Right atrium auricular region (tissue), 2 donors: ENCODE data around the gene IFT74. TPM values are rescaled to one million over a fixed set of nuclear protein-coding genes. Genes with fewer than 3 reads are reported as not detected.

Experiments used
- DNase-seq: peaks from one replicate; pipeline ENCODE4 v3.0.0-alpha.2; 2019; ENCODE audit warnings: low spot score
- H3K27ac ChIP-seq, 2 donors: fragments of 200-600 bp; sonication (generic); 1 replicate in 1 of 2; 2 replicates in 1 of 2; pipeline ENCODE4 v1.5.1; 2016 to 2019
- H3K27me3 ChIP-seq, 2 donors: fragments of 200-600 bp; sonication (generic); one replicate each; pipeline versions ENCODE4 v1.5.1 to v1.6.0; 2017 to 2019
- H3K36me3 ChIP-seq: fragments of 200-600 bp; sonication (generic); one replicate; pipeline ENCODE4 v1.5.1; 2016
- H3K4me1 ChIP-seq, 2 donors: fragments of 200-600 bp; sonication (generic); one replicate each; pipeline versions ENCODE4 v1.5.1 to v1.6.0; 2017 to 2019
- H3K4me3 ChIP-seq, 2 donors: fragments of 200-600 bp; sonication (generic); 1 replicate in 1 of 2; 2 replicates in 1 of 2; pipeline ENCODE4 v1.5.1; 2017 to 2019; ENCODE audit warnings: mild to moderate bottlenecking in 1 of 2, moderate library complexity in 1 of 2
- H3K9me3 ChIP-seq, 2 donors: fragments of 200-600 bp; sonication (generic); one replicate each; pipeline ENCODE4 v1.5.1; 2019
- total RNA-seq, 2 donors: library from RNA; depleted of rRNA; stranded (reverse); fragments of >200 nt; gene quantifications; one replicate each; pipeline ENCODE4 v1.1.0, GENCODE V29; 2016
- TF ChIP-seq, protein P1 (sequence below), 2 donors: fragments of 200-600 bp; sonication (generic); IDR thresholded peaks; one replicate each; pipeline ENCODE4 v1.5.1; 2019; ENCODE audit warnings: antibody characterized with exemption in 2 of 2

IFT74 gene
- total RNA-seq, 2 donors from 2014 or later = 9.0 to 10.6 TPM

GRCh38 chr9:27019589-27019988 lies 63.4 kb downstream of the IFT74 start:
- Histone ChIP-seq H3K4me1 (no peaks in the 10 kb centered on the region), H3K27ac (no peak overlapping the region), H3K4me3 (no peak overlapping the region), H3K27me3 (no peaks in the 10 kb centered on the region), H3K9me3 (no peaks in the 10 kb centered on the region), H3K36me3 (peaks cover 44% of the 10 kb centered on the region)
- DNase-seq = no peak
- TF ChIP-seq, protein P1, sequence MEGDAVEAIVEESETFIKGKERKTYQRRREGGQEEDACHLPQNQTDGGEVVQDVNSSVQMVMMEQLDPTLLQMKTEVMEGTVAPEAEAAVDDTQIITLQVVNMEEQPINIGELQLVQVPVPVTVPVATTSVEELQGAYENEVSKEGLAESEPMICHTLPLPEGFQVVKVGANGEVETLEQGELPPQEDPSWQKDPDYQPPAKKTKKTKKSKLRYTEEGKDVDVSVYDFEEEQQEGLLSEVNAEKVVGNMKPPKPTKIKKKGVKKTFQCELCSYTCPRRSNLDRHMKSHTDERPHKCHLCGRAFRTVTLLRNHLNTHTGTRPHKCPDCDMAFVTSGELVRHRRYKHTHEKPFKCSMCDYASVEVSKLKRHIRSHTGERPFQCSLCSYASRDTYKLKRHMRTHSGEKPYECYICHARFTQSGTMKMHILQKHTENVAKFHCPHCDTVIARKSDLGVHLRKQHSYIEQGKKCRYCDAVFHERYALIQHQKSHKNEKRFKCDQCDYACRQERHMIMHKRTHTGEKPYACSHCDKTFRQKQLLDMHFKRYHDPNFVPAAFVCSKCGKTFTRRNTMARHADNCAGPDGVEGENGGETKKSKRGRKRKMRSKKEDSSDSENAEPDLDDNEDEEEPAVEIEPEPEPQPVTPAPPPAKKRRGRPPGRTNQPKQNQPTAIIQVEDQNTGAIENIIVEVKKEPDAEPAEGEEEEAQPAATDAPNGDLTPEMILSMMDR (IDR thresholded peaks at IDR 0.05) = no peak

GRCh38 chr9:27022920-27023319 lies 66.7 kb downstream of the IFT74 start:
- Histone ChIP-seq H3K27ac (no peak overlapping the region), H3K4me3 (no peak overlapping the region), H3K9me3 (no peaks in the 10 kb centered on the region), H3K36me3 (peaks cover 26% of the 10 kb centered on the region), H3K27me3 (no peaks in the 10 kb centered on the region), H3K4me1 (no peaks in the 10 kb centered on the region)
- no peak for DNase-seq
- TF ChIP-seq, protein P1 (IDR thresholded peaks at IDR 0.05) = no peak

- Histone ChIP-seq H3K27me3 (no peaks in the 10 kb centered on the region), H3K36me3 (peaks cover 9% of the 10 kb centered on the region), H3K4me3 (no peak overlapping the region), H3K9me3 (no peaks in the 10 kb centered on the region), H3K4me1 (no peaks in the 10 kb centered on the region), H3K27ac (no peak overlapping the region)
- TF ChIP-seq, protein P1 (IDR thresholded peaks at IDR 0.05) = no peak
- no peak for DNase-seq
Observed at GRCh38 chr9:27029186-27029585, 73.0 kb downstream of the IFT74 start.

DNA sequence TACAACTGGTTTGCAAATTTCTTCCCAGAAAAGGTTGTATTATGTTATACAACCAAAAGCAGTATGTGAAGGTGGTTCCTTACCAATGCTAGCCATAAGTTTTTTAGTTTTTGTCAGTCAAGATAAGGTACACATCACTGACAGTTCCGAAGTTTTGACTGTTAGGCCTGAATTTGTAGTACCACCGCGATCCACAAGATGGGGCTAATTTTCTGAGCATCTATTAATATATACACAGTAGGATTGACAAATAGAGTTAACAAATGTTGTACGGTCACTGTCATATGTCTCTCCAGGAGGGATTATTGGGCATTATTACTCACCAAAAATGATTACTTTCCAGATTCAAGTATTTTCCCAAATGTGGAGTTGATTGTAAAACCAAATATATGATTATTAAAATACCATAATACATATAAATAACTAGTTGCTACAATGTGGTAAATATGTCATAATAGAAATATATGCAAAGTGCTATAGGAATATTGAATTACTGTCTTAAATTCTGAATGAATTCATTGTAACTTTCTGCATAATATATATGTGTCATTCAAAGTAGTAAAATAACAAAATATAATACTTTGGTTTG lies 77.7 kb downstream of the IFT74 start:
- Histone ChIP-seq H3K4me1 (no peaks in the 10 kb centered on the region), H3K27me3 (no peaks in the 10 kb centered on the region), H3K27ac (no peak overlapping the region), H3K9me3 (no peaks in the 10 kb centered on the region), H3K4me3 (no peak overlapping the region), H3K36me3 (no peaks in the 10 kb centered on the region)
- TF ChIP-seq, protein P1 (IDR thresholded peaks at IDR 0.05) = peak; percentile 75 to 87
- DNase-seq = peak; percentile 65

- Histone ChIP-seq H3K27ac (no peak overlapping the region), H3K36me3 (no peaks in the 10 kb centered on the region), H3K4me1 (no peaks in the 10 kb centered on the region), H3K9me3 (no peaks in the 10 kb centered on the region), H3K27me3 (no peaks in the 10 kb centered on the region), H3K4me3 (no peak overlapping the region)
- no peak for DNase-seq
- TF ChIP-seq, protein P1 (IDR thresholded peaks at IDR 0.05) = no peak
Observed at GRCh38 chr9:27037499-27037898, 81.3 kb downstream of the IFT74 start.

- H3K36me3 ChIP-seq = no peaks in the 10 kb centered on the region
- H3K9me3 ChIP-seq = no peaks in the 10 kb centered on the region
- H3K4me3 ChIP-seq = no peak overlapping the region
- TF ChIP-seq, protein P1 (IDR thresholded peaks at IDR 0.05) = no peak
- DNase-seq = no peak
- H3K27me3 ChIP-seq = no peaks in the 10 kb centered on the region
- H3K27ac ChIP-seq = no peak overlapping the region
- no peaks in the 10 kb centered on the region for H3K4me1 ChIP-seq
Observed at GRCh38 chr9:27041746-27042145, 85.5 kb downstream of the IFT74 start.
